HepG2 (cell line): Measurements from ENCODE around the gene PXYLP1. TPM values are rescaled to one million over a fixed set of nuclear protein-coding genes. Genes with fewer than 3 reads are reported as not detected.

Experiments
- ATF1 ChIP-seq: IDR thresholded peaks from 2 replicates; pipeline ENCODE4 v1.6.1; 2016; ENCODE audit warnings: mild to moderate bottlenecking, control low read depth
- FOXA3 ChIP-seq: IDR thresholded peaks from 2 replicates; pipeline ENCODE4 v1.6.1; 2016; ENCODE audit warnings: missing genetic modification reagents, missing compliant biosample characterization
- FOXM1 ChIP-seq: sonication (generic); formaldehyde crosslinking; IDR thresholded peaks from 2 replicates; pipeline ENCODE4 v1.5.0; 2020; ENCODE audit warnings: missing genetic modification reagents
- GABPB1 ChIP-seq: IDR thresholded peaks from 2 replicates; pipeline ENCODE4 v1.6.1; 2016; ENCODE audit warnings: mild to moderate bottlenecking, missing genetic modification reagents, moderate library complexity, missing compliant biosample characterization
- HNF4A ChIP-seq: sonication (generic); formaldehyde crosslinking; IDR thresholded peaks from 2 replicates; pipeline ENCODE4 v1.4.0; 2020; ENCODE audit warnings: missing genetic modification reagents
- KDM5B ChIP-seq: sonication (generic); formaldehyde crosslinking; IDR thresholded peaks from 2 replicates; pipeline ENCODE4 v1.4.0; 2020; ENCODE audit warnings: missing genetic modification reagents, mild to moderate bottlenecking, borderline replicate concordance
- MTA1 ChIP-seq: sonication (generic); formaldehyde crosslinking; IDR thresholded peaks from 2 replicates; pipeline ENCODE4 v1.4.0; 2020; ENCODE audit warnings: missing genetic modification reagents, mild to moderate bottlenecking, borderline replicate concordance
- NFE2 ChIP-seq: sonication (generic); formaldehyde crosslinking; IDR thresholded peaks from 2 replicates; pipeline ENCODE4 v1.4.0; 2020; ENCODE audit warnings: missing genetic modification reagents
- NKX3-1 ChIP-seq: sonication (generic); formaldehyde crosslinking; IDR thresholded peaks from 2 replicates; pipeline ENCODE4 v1.5.0; 2020; ENCODE audit warnings: missing genetic modification reagents
- NR1H2 ChIP-seq: sonication (generic); formaldehyde crosslinking; IDR thresholded peaks from 2 replicates; pipeline ENCODE4 v1.8.1; 2022; ENCODE audit warnings: low read depth, missing genetic modification reagents, borderline replicate concordance
- POGZ ChIP-seq: sonication (generic); formaldehyde crosslinking; IDR thresholded peaks from 2 replicates; pipeline ENCODE4 v1.4.0; 2020; ENCODE audit warnings: mild to moderate bottlenecking, missing genetic modification reagents
- PPARG ChIP-seq: conservative IDR thresholded peaks from 2 replicates; pipeline ENCODE4 v1.6.1; 2016; ENCODE audit warnings: missing biosample characterization, missing genetic modification reagents
- RBFOX2 ChIP-seq: fragments of 200-400 bp; formaldehyde crosslinking; IDR thresholded peaks from 2 replicates; pipeline ENCODE4 v1.6.1; 2017; ENCODE audit warnings: low read depth, mild to moderate bottlenecking, low read length
- ZFP36L1 ChIP-seq: sonication (generic); formaldehyde crosslinking; IDR thresholded peaks from 2 replicates; pipeline ENCODE4 v1.8.0; 2022; ENCODE audit warnings: mild to moderate bottlenecking, missing genetic modification reagents, moderate library complexity
- ZNF343 ChIP-seq: sonication (generic); formaldehyde crosslinking; IDR thresholded peaks from 2 replicates; pipeline ENCODE4 v1.4.0; 2020; ENCODE audit warnings: mild to moderate bottlenecking, missing genetic modification reagents
- ZNF720 ChIP-seq: sonication (generic); formaldehyde crosslinking; IDR thresholded peaks from 2 replicates; pipeline ENCODE4 v1.4.0; 2020; ENCODE audit warnings: missing genetic modification reagents
- ZNF775 ChIP-seq: sonication (generic); formaldehyde crosslinking; IDR thresholded peaks from 2 replicates; pipeline ENCODE4 v1.4.0; 2020; ENCODE audit warnings: missing genetic modification reagents, mild to moderate bottlenecking, moderate library complexity, borderline replicate concordance
- ZSCAN29 ChIP-seq: sonication (generic); formaldehyde crosslinking; conservative IDR thresholded peaks from 2 replicates; pipeline ENCODE4 v1.4.0; 2020; ENCODE audit warnings: mild to moderate bottlenecking, missing genetic modification reagents
- polyA plus RNA-seq, 8 experiments: library from polyadenylated mRNA; depleted of rRNA in 3 of 8; stranded (reverse) in 7 of 8; unstranded in 1 of 8; fragments of >200 nt; fragmentation: Illumina TruSeq in 4 of 8; extraction: Trizol in 4 of 8; gene quantifications; 2 replicates each; pipeline versions ENCODE4 v1.2.1 to v1.2.3, GENCODE V29; 2011 to 2016; ENCODE audit warnings: low read depth in 4 of 8, missing spikeins in 1 of 8, mixed read lengths in 1 of 8; ENCODE audit not compliant: insufficient read depth in 1 of 8
- total RNA-seq, 5 experiments: library from RNA; depleted of rRNA; stranded (reverse); fragments of >200 nt; fragmentation: Illumina TruSeq; extraction: Trizol; gene quantifications; 2 replicates each; pipeline ENCODE4 v1.2.3, GENCODE V29; 2016; ENCODE audit warnings: low read depth in 1 of 5
- TF ChIP-seq, protein P1 (sequence below): IDR thresholded peaks from 2 replicates; pipeline ENCODE4 v1.4.0; 2020; ENCODE audit warnings: mild to moderate bottlenecking, missing genetic modification reagents
- TF ChIP-seq, protein P2 (sequence below): sonication (generic); formaldehyde crosslinking; IDR thresholded peaks from 2 replicates; pipeline ENCODE4 v1.4.0; 2020; ENCODE audit warnings: missing genetic modification reagents
- TF ChIP-seq, protein P3 (sequence below): sonication (generic); formaldehyde crosslinking; IDR thresholded peaks from 2 replicates; pipeline ENCODE4 v1.4.0; 2020; ENCODE audit warnings: mild to moderate bottlenecking, missing genetic modification reagents
- TF ChIP-seq, protein P4 (sequence below): sonication (generic); formaldehyde crosslinking; IDR thresholded peaks from 2 replicates; pipeline ENCODE4 v1.4.0; 2020; ENCODE audit warnings: mild to moderate bottlenecking, missing genetic modification reagents, borderline replicate concordance

Gene PXYLP1
- total and polyA plus RNA-seq, 2 of the 13 experiments (the other 11 are each of a cell fraction or from before 2014, with no cell fraction given) = 4.9 to 8.1 TPM

DNA sequence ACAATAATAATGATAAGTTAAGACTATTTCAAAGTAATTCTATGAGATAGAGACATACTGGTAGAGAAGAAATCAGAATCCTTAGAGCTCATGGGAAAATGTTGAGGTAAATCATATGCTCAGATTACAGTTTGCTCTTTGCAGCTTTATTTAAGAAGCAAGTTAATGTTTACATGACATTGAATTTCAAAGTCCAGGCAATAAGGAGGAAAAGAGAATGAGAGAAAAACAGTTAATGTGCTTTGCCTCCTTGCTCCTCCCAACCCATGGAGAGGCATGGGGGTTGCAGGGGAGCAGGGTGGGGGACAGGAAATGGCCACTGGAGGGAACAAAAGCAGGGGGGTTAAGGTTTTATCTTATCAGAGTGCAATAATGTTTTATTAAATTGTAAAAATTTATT, 94.5 kb downstream of the PXYLP1 start (continued):
- no peak for TF ChIP-seq ZFP36L1 (CRISPR knock-in tag)
- no peak for TF ChIP-seq POGZ (CRISPR knock-in tag)
- no peak for TF ChIP-seq PPARG (CRISPR knock-in tag)
- TF ChIP-seq GABPB1 (CRISPR knock-in tag) = no peak
- no peak for TF ChIP-seq ZNF775 (CRISPR knock-in tag)
- TF ChIP-seq ZNF343 = no peak
- TF ChIP-seq FOXA3 = peak; percentile 52
- TF ChIP-seq ZNF720 (CRISPR knock-in tag) = no peak
- no peak for TF ChIP-seq ATF1 (CRISPR knock-in tag)
- no peak for TF ChIP-seq FOXM1
- no peak for TF ChIP-seq MTA1 (CRISPR knock-in tag)
- peak; percentile 47 for TF ChIP-seq HNF4A
- TF ChIP-seq ZSCAN29 (CRISPR knock-in tag) = no peak
- TF ChIP-seq, protein P1, sequence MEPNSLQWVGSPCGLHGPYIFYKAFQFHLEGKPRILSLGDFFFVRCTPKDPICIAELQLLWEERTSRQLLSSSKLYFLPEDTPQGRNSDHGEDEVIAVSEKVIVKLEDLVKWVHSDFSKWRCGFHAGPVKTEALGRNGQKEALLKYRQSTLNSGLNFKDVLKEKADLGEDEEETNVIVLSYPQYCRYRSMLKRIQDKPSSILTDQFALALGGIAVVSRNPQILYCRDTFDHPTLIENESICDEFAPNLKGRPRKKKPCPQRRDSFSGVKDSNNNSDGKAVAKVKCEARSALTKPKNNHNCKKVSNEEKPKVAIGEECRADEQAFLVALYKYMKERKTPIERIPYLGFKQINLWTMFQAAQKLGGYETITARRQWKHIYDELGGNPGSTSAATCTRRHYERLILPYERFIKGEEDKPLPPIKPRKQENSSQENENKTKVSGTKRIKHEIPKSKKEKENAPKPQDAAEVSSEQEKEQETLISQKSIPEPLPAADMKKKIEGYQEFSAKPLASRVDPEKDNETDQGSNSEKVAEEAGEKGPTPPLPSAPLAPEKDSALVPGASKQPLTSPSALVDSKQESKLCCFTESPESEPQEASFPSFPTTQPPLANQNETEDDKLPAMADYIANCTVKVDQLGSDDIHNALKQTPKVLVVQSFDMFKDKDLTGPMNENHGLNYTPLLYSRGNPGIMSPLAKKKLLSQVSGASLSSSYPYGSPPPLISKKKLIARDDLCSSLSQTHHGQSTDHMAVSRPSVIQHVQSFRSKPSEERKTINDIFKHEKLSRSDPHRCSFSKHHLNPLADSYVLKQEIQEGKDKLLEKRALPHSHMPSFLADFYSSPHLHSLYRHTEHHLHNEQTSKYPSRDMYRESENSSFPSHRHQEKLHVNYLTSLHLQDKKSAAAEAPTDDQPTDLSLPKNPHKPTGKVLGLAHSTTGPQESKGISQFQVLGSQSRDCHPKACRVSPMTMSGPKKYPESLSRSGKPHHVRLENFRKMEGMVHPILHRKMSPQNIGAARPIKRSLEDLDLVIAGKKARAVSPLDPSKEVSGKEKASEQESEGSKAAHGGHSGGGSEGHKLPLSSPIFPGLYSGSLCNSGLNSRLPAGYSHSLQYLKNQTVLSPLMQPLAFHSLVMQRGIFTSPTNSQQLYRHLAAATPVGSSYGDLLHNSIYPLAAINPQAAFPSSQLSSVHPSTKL (CRISPR knock-in tag) = peak; percentile 52
- no peak for TF ChIP-seq NFE2
- TF ChIP-seq, protein P2, sequence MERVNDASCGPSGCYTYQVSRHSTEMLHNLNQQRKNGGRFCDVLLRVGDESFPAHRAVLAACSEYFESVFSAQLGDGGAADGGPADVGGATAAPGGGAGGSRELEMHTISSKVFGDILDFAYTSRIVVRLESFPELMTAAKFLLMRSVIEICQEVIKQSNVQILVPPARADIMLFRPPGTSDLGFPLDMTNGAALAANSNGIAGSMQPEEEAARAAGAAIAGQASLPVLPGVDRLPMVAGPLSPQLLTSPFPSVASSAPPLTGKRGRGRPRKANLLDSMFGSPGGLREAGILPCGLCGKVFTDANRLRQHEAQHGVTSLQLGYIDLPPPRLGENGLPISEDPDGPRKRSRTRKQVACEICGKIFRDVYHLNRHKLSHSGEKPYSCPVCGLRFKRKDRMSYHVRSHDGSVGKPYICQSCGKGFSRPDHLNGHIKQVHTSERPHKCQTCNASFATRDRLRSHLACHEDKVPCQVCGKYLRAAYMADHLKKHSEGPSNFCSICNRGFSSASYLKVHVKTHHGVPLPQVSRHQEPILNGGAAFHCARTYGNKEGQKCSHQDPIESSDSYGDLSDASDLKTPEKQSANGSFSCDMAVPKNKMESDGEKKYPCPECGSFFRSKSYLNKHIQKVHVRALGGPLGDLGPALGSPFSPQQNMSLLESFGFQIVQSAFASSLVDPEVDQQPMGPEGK (CRISPR knock-in tag) = peak; percentile 52
- TF ChIP-seq, protein P3, sequence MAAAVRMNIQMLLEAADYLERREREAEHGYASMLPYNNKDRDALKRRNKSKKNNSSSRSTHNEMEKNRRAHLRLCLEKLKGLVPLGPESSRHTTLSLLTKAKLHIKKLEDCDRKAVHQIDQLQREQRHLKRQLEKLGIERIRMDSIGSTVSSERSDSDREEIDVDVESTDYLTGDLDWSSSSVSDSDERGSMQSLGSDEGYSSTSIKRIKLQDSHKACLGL (CRISPR knock-in tag) = no peak
- no peak for TF ChIP-seq NR1H2
- TF ChIP-seq, protein P4, sequence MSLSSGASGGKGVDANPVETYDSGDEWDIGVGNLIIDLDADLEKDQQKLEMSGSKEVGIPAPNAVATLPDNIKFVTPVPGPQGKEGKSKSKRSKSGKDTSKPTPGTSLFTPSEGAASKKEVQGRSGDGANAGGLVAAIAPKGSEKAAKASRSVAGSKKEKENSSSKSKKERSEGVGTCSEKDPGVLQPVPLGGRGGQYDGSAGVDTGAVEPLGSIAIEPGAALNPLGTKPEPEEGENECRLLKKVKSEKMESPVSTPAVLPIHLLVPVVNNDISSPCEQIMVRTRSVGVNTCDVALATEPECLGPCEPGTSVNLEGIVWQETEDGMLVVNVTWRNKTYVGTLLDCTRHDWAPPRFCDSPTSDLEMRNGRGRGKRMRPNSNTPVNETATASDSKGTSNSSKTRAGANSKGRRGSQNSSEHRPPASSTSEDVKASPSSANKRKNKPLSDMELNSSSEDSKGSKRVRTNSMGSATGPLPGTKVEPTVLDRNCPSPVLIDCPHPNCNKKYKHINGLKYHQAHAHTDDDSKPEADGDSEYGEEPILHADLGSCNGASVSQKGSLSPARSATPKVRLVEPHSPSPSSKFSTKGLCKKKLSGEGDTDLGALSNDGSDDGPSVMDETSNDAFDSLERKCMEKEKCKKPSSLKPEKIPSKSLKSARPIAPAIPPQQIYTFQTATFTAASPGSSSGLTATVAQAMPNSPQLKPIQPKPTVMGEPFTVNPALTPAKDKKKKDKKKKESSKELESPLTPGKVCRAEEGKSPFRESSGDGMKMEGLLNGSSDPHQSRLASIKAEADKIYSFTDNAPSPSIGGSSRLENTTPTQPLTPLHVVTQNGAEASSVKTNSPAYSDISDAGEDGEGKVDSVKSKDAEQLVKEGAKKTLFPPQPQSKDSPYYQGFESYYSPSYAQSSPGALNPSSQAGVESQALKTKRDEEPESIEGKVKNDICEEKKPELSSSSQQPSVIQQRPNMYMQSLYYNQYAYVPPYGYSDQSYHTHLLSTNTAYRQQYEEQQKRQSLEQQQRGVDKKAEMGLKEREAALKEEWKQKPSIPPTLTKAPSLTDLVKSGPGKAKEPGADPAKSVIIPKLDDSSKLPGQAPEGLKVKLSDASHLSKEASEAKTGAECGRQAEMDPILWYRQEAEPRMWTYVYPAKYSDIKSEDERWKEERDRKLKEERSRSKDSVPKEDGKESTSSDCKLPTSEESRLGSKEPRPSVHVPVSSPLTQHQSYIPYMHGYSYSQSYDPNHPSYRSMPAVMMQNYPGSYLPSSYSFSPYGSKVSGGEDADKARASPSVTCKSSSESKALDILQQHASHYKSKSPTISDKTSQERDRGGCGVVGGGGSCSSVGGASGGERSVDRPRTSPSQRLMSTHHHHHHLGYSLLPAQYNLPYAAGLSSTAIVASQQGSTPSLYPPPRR = no peak
- TF ChIP-seq KDM5B = no peak
- TF ChIP-seq NKX3-1 = no peak
- no peak for TF ChIP-seq RBFOX2
